SK-N-SH treated with all-trans-retinoic acid at 6 μM for 48 hours (cell line): ENCODE data around the gene LGALS1.

Source experiments
- ATAC-seq: fragments of 200-7000 bp; cut with Tn5 transposase; 3 replicates; pipeline ENCODE4 v1.9.1; 2020; ENCODE audit warnings: mild to moderate bottlenecking, moderate library complexity
- ARNTL ChIP-seq: fragments of 450-650 bp; formaldehyde crosslinking; IDR thresholded peaks from 2 replicates; pipeline ENCODE4 v1.5.0; 2020; ENCODE audit warnings: low read depth, mild to moderate bottlenecking, moderate library complexity, borderline replicate concordance
- CREB5 ChIP-seq: fragments of 250-450 bp; sonication (Bioruptor Pico); IDR thresholded peaks from 2 replicates; pipeline ENCODE4 v1.5.1; 2020; ENCODE audit warnings: low read depth, mild to moderate bottlenecking, moderate library complexity
- CSDC2 ChIP-seq: fragments of 250-450 bp; sonication (Bioruptor Pico); IDR thresholded peaks from 2 replicates; pipeline ENCODE4 v1.5.0; 2020; ENCODE audit warnings: mild to moderate bottlenecking, moderate library complexity
- ESRRG ChIP-seq: fragments of 250-450 bp; sonication (Bioruptor Pico); IDR thresholded peaks from 2 replicates; pipeline ENCODE4 v1.6.1; 2021; ENCODE audit warnings: mild to moderate bottlenecking
- GLIS3 ChIP-seq: fragments of 250-450 bp; sonication (Bioruptor Pico); IDR thresholded peaks from 2 replicates; pipeline ENCODE4 v1.5.0; 2020; ENCODE audit warnings: mild to moderate bottlenecking, moderate library complexity
- ISL1 ChIP-seq: fragments of 250-450 bp; sonication (Bioruptor Pico); IDR thresholded peaks from 2 replicates; pipeline ENCODE4 v2.1.2; 2022; ENCODE audit warnings: mild to moderate bottlenecking, moderate library complexity
- OSR1 ChIP-seq: fragments of 250-450 bp; sonication (Bioruptor Pico); IDR thresholded peaks from 2 replicates; pipeline ENCODE4 v1.8.0; 2022; ENCODE audit warnings: moderate library complexity, mild to moderate bottlenecking, inconsistent platforms
- POU6F1 ChIP-seq: fragments of 250-450 bp; sonication (Bioruptor Pico); IDR thresholded peaks from 2 replicates; pipeline ENCODE4 v1.8.0; 2021; ENCODE audit warnings: low read depth, mild to moderate bottlenecking, moderate library complexity, borderline replicate concordance
- PPARA ChIP-seq: fragments of 250-450 bp; sonication (Bioruptor Pico); IDR thresholded peaks from 2 replicates; pipeline ENCODE4 v1.5.0; 2020; ENCODE audit warnings: mild to moderate bottlenecking, borderline replicate concordance
- RARB ChIP-seq: fragments of 250-450 bp; sonication (Bioruptor Pico); IDR thresholded peaks from 2 replicates; pipeline ENCODE4 v1.8.0; 2021; ENCODE audit warnings: mild to moderate bottlenecking, moderate library complexity
- SNAI2 ChIP-seq: fragments of 250-450 bp; sonication (Bioruptor Pico); IDR thresholded peaks from 2 replicates; pipeline ENCODE4 v1.5.0; 2020; ENCODE audit warnings: mild to moderate bottlenecking, moderate library complexity
- TOX ChIP-seq: fragments of 250-450 bp; sonication (Bioruptor Pico); IDR thresholded peaks from 2 replicates; pipeline ENCODE4 v1.8.0; 2021; ENCODE audit warnings: mild to moderate bottlenecking, moderate library complexity, borderline replicate concordance
- TSHZ2 ChIP-seq: fragments of 250-450 bp; sonication (Bioruptor Pico); IDR thresholded peaks from 2 replicates; pipeline ENCODE4 v1.5.0; 2020; ENCODE audit warnings: mild to moderate bottlenecking, moderate library complexity
- ZC3H10 ChIP-seq: fragments of 250-450 bp; sonication (Bioruptor Pico); IDR thresholded peaks from 2 replicates; pipeline ENCODE4 v1.5.1; 2021; ENCODE audit warnings: mild to moderate bottlenecking, moderate library complexity
- ZFP3 ChIP-seq: fragments of 250-450 bp; sonication (Bioruptor Pico); IDR thresholded peaks from 2 replicates; pipeline ENCODE4 v1.5.0; 2020; ENCODE audit warnings: mild to moderate bottlenecking, moderate library complexity
- ZFP30 ChIP-seq: fragments of 450-650 bp; formaldehyde crosslinking; IDR thresholded peaks from 2 replicates; pipeline ENCODE4 v1.5.0; 2022; ENCODE audit warnings: mild to moderate bottlenecking, moderate library complexity
- ZNF565 ChIP-seq: fragments of 450-650 bp; formaldehyde crosslinking; conservative IDR thresholded peaks from 2 replicates; pipeline ENCODE4 v1.5.0; 2020; ENCODE audit warnings: low read depth, mild to moderate bottlenecking, moderate library complexity
- ZNF70 ChIP-seq: fragments of 450-650 bp; formaldehyde crosslinking; IDR thresholded peaks from 2 replicates; pipeline ENCODE4 v1.5.0; 2020; ENCODE audit warnings: mild to moderate bottlenecking, moderate library complexity
- ZNF8 ChIP-seq: fragments of 450-650 bp; formaldehyde crosslinking; IDR thresholded peaks from 2 replicates; pipeline ENCODE4 v1.5.0; 2020; ENCODE audit warnings: mild to moderate bottlenecking, moderate library complexity
- TF ChIP-seq, protein P1 (sequence below): fragments of 250-450 bp; sonication (Bioruptor Pico); IDR thresholded peaks from 2 replicates; pipeline ENCODE4 v1.5.1; 2021; ENCODE audit warnings: mild to moderate bottlenecking, moderate library complexity

LGALS1 gene

DNA sequence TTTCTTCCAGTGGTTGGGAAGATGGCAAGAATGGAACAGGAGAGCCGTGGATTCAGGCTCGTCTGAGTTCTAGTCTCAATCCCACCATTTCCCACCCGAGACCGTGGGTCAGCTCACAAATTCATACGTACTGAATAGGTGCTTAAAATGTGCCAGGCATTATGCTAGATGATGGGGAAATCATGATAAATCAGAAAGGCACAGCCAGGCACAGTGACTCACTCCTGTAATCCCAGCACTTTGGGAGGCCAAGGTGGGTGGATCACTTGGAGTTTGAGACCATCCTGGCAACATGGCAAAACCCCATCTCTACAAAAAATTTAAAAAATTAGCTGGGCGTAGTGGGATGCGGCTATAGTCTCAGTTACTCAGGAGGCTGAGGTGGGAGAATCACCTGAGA is 28.5 kb downstream of the LGALS1 start (continued):
- TF ChIP-seq TSHZ2 (no peak), ZFP3 (no peak), ZC3H10 (CRISPR knock-in tag) (no peak)

DNA sequence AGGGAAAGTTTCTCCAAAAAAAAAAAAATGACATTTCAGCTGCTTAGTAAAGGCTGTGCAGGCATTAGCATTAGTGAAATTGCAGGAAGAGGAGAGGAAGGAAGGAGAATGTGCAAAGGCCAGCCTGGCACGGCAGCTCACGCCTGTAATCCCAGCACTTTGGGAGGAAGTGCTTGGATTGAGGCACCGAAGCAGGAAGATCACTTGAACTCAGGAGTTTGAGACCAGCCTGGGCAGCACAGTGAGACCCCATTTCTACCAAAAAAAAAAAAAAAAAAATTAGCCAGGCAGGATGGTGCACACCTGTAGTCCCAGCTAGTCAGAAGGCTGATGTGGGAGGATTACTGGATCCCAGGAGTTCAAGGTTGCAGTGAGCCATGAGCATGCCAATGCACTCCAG is 29.2 kb downstream of the LGALS1 start:
- TF ChIP-seq ZNF70 (no peak), SNAI2 (CRISPR knock-in tag) (no peak), PPARA (no peak)
- TF ChIP-seq, all 23 proteins: peak for 0
- no peak for ATAC-seq

DNA sequence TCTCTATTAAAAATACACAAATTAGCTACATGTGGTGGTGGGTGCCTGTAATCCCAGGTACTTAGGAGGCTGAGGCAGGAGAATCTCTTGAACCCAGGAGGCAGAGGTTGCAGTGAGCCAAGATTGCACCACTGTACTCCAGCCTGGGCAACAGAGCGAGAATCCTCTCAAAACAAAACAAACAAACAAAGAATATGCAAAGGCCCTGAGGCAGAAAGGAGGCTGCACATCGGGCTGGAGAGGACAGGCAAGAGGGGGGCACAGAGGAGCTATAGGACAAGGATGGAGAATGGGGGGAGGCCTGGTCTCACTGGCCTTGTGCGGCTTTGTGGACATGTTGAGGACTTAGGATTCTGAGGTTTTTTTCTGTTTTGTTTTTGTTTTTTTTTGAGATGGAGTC is 29.8 kb downstream of the LGALS1 start:
- no peak for TF ChIP-seq POU6F1 (CRISPR knock-in tag)
- TF ChIP-seq OSR1 (CRISPR knock-in tag): no peak
- no peak for TF ChIP-seq RARB
- no peak for TF ChIP-seq TSHZ2
- TF ChIP-seq ARNTL (CRISPR knock-in tag): no peak
- TF ChIP-seq CSDC2: no peak
- no peak for TF ChIP-seq ZFP3
- no peak for TF ChIP-seq SNAI2 (CRISPR knock-in tag)
- TF ChIP-seq GLIS3 (CRISPR knock-in tag): no peak
- ATAC-seq: no peak

- no peak for ATAC-seq
- TF ChIP-seq ARNTL (CRISPR knock-in tag) (no peak), TOX (CRISPR knock-in tag) (no peak), SNAI2 (CRISPR knock-in tag) (no peak), CREB5 (CRISPR knock-in tag) (no peak), PPARA (no peak), ZFP30 (CRISPR knock-in tag) (no peak), OSR1 (CRISPR knock-in tag) (no peak), ZC3H10 (CRISPR knock-in tag) (no peak), ESRRG (CRISPR knock-in tag) (no peak), GLIS3 (CRISPR knock-in tag) (no peak), POU6F1 (CRISPR knock-in tag) (no peak), ZFP3 (no peak), ISL1 (CRISPR knock-in tag) (no peak), ZNF565 (no peak), ZNF8 (CRISPR knock-in tag) (no peak), ZNF70 (no peak)
- TF ChIP-seq, protein P1, sequence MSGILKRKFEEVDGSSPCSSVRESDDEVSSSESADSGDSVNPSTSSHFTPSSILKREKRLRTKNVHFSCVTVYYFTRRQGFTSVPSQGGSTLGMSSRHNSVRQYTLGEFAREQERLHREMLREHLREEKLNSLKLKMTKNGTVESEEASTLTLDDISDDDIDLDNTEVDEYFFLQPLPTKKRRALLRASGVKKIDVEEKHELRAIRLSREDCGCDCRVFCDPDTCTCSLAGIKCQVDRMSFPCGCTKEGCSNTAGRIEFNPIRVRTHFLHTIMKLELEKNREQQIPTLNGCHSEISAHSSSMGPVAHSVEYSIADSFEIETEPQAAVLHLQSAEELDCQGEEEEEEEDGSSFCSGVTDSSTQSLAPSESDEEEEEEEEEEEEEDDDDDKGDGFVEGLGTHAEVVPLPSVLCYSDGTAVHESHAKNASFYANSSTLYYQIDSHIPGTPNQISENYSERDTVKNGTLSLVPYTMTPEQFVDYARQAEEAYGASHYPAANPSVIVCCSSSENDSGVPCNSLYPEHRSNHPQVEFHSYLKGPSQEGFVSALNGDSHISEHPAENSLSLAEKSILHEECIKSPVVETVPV (CRISPR knock-in tag): no peak
- TF ChIP-seq, all 23 proteins: peak for 0
These were observed 33.4 kb downstream of the LGALS1 start for GRCh38 chr22:37708580-37709444.
